NCI-H2196 (cell line): ENCODE measurements around the gene ARHGAP21.

Source experiments
- DNase-seq: peaks from one replicate; lab custom pipeline; 2025; ENCODE audit not compliant: unreplicated experiment; lab: John Stamatoyannopoulos, UW

Gene ARHGAP21

DNA sequence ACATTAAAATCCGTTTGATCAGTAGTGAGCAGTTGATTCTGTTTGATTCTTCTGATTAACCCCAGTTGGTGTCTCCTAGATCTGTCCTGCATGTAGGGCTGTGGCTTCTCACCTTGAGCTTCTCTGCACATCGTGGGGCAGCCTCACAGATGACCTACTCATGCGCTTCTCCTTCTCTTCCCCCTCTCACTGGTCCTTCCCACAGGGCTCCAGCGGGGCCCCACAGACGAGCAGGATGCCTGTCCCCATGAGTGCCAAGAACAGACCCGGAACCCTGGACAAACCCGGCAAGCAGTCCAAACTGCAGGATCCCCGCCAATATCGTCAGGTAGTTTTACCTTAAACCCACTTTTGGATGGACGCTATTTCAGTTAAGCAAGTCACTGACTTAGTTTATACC is 178.9 kb downstream of the ARHGAP21 start:
- no peak for DNase-seq

DNA sequence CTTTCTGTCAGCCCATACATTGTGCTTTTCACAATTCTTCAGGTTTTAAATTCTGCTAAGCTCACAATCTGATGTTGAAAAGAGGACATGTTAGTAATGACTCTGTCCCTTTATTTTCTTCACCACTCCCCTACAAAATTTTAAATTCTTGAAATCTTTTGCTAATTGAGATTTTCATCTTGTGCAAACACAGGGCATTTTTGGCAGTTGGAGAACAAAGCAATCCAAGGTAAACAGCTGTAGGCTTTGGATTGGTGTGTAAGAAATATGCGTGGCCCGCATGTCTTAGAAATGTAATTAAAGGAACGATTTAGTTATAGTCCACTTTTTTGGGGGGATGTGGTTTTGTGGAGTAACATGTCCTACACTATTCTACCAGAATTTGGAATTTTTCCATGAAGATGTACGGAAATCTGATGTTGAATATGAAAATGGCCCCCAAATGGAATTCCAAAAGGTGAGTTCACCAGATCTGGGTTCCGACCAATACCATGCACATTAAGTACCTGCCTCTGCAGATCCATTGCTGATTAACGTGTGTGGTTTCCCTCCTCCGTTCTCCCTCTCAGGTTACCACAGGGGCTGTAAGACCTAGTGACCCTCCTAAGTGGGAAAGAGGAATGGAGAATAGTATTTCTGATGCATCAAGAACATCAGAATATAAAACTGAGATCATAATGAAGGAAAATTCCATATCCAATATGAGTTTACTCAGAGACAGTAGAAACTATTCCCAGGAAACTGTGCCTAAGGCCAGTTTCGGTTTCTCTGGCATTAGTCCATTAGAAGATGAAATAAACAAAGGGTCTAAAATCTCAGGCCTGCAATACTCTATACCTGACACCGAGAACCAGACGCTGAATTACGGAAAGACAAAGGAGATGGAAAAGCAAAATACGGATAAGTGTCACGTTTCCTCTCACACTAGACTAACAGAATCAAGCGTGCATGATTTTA is 181.1 kb downstream of the ARHGAP21 start:
- DNase-seq: no peak

GRCh38 chr10:24541239-24541753 is 182.4 kb downstream of the ARHGAP21 start:
- DNase-seq: no peak

- DNase-seq: no peak
These were observed 187.1 kb downstream of the ARHGAP21 start for GRCh38 chr10:24536636-24537035.

DNA sequence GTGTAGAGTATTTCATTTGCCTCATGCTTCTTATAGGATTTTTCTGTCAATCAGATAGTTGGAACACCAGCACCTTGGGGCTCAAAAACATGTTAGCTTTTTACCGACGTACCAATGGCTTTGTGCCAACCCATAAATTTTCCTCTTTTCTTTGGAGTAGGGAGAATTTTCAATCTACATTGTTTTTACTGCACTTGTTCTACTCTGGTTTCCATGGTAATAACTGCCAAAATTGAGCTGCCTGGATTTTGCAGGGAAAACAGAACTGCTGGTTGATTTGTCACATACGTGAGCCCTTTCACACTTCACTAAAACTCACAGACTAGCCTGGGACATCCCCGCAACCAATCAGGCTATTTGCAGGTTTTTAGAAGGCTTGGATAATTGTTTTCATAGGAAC is 189.7 kb downstream of the ARHGAP21 start:
- DNase-seq: no peak
